B cell (primary cell): Measurements from ENCODE around the gene UTP4. TPM values are rescaled to one million over a fixed set of nuclear protein-coding genes. Genes with fewer than 3 reads are reported as not detected.

ENCODE experiments used
- ATAC-seq: fragments of 200-7000 bp; cut with Tn5 transposase; one replicate; pipeline ENCODE4 v1.10.0; 2021; ENCODE audit warnings: low read depth, mild to moderate bottlenecking, moderate number of reproducible peaks, moderate library complexity
- CTCF ChIA-PET: fragments of 350-600 bp; sonication (Branson Sonifier 250); formaldehyde crosslinking; loops from one replicate; lab custom pipeline; 2021; ENCODE audit warnings: antibody characterized with exemption, inconsistent platforms; lab: Charles Lee
- POLR2A ChIA-PET: fragments of 350-600 bp; sonication (Branson Sonifier 250); formaldehyde crosslinking; loops from one replicate; lab custom pipeline; 2021; ENCODE audit warnings: antibody characterized with exemption; lab: Charles Lee
- DNase-seq: peaks from one replicate; pipeline ENCODE4 v3.0.0; 2013
- H2AFZ ChIP-seq: 2 replicates; pipeline ENCODE4 v1.6.1; 2012; ENCODE audit warnings: mild to moderate bottlenecking, low read depth, low read length; ENCODE audit not compliant: insufficient read depth, poor library complexity, severe bottlenecking
- H3K27ac ChIP-seq, 2 donors: 1 replicate in 1 of 2; 2 replicates in 1 of 2; pipeline ENCODE4 v1.5.1; 2012 to 2013; ENCODE audit warnings: low read length in 2 of 2, mild to moderate bottlenecking in 2 of 2, moderate library complexity in 1 of 2
- H3K27me3 ChIP-seq, 4 experiments: fragments of 200-600 bp in 1 of 4; sonication (generic) in 1 of 4; replicated peaks in 1 of 4; 1 replicate in 2 of 4; 2 replicates in 2 of 4; pipeline versions ENCODE4 v1.6.1 to v1.7.0; 2013 to 2016; ENCODE audit warnings: low read length in 3 of 4, mild to moderate bottlenecking in 2 of 4, mixed read lengths in 1 of 4, moderate library complexity in 1 of 4; ENCODE audit not compliant: insufficient read depth in 4 of 4, control insufficient read depth in 3 of 4; ENCODE audit errors: control extremely low read depth in 1 of 4
- H3K36me3 ChIP-seq, 2 experiments: replicated peaks in 1 of 2; 1 replicate in 1 of 2; 2 replicates in 1 of 2; pipeline versions ENCODE4 v1.6.1 to v1.7.1; 2013; ENCODE audit warnings: low read length in 1 of 2; ENCODE audit not compliant: insufficient read depth in 2 of 2, control insufficient read depth in 1 of 2; ENCODE audit errors: control extremely low read depth in 1 of 2, extremely low read depth in 1 of 2
- H3K4me1 ChIP-seq, 2 donors: fragments of 200-600 bp in 1 of 2; sonication (generic) in 1 of 2; 1 replicate in 1 of 2; 2 replicates in 1 of 2; pipeline versions ENCODE4 v1.5.1 to v1.6.1; 2013 to 2017; ENCODE audit warnings: low read length in 2 of 2; ENCODE audit not compliant: control insufficient read depth in 2 of 2, insufficient read depth in 2 of 2
- H3K4me2 ChIP-seq: replicated peaks from 2 replicates; pipeline ENCODE3; 2012; ENCODE audit warnings: mild to moderate bottlenecking, low read depth, low read length; ENCODE audit not compliant: poor library complexity, severe bottlenecking
- H3K4me3 ChIP-seq, 5 experiments: fragments of 200-600 bp in 1 of 5; sonication (generic) in 1 of 5; 1 replicate in 3 of 5; 2 replicates in 2 of 5; pipeline versions ENCODE4 v1.5.1 to v1.7.0; 2011 to 2016; ENCODE audit warnings: low read length in 4 of 5, mild to moderate bottlenecking in 4 of 5, low read depth in 2 of 5, control low read depth in 1 of 5, moderate library complexity in 1 of 5; ENCODE audit not compliant: insufficient read depth in 1 of 5; ENCODE audit errors: control extremely low read depth in 1 of 5, extremely low read depth in 1 of 5
- H3K79me2 ChIP-seq: fragments of 200-600 bp; sonication (generic); one replicate; pipeline ENCODE4 v1.6.0; 2016; ENCODE audit warnings: low read length; ENCODE audit not compliant: control insufficient read depth, insufficient read depth
- H3K9ac ChIP-seq: fragments of 200-600 bp; sonication (generic); 2 replicates; pipeline ENCODE4 v1.6.1; 2017; ENCODE audit warnings: mild to moderate bottlenecking, low read length, moderate library complexity
- H3K9me3 ChIP-seq, 3 donors: one replicate each; pipeline versions ENCODE4 v1.6.1 to v1.7.1; 2013; ENCODE audit warnings: low read length in 2 of 3; ENCODE audit not compliant: control insufficient read depth in 2 of 3, insufficient read depth in 1 of 3; ENCODE audit errors: control extremely low read depth in 1 of 3
- H4K20me1 ChIP-seq: 2 replicates; pipeline ENCODE4 v1.6.0; 2012; ENCODE audit warnings: mild to moderate bottlenecking, low read length; ENCODE audit not compliant: insufficient read depth, control insufficient read depth, poor library complexity, severe bottlenecking
- H3K27ac Mint-ChIP-seq: one replicate; pipeline ENCODE4 v1.8.0; 2021; ENCODE audit warnings: mixed read lengths
- H3K27me3 Mint-ChIP-seq: one replicate; pipeline ENCODE4 v1.8.0; 2021; ENCODE audit warnings: mixed read lengths
- H3K4me1 Mint-ChIP-seq: one replicate; pipeline ENCODE4 v1.8.0; 2021; ENCODE audit warnings: mixed read lengths
- H3K4me3 Mint-ChIP-seq: one replicate; pipeline ENCODE4 v1.8.0; 2021; ENCODE audit warnings: mixed read lengths
- H3K9me3 Mint-ChIP-seq: one replicate; pipeline ENCODE4 v1.8.0; 2022; ENCODE audit warnings: mixed read lengths; ENCODE audit not compliant: insufficient read depth
- CTCF ChIP-seq: fragments of 200-600 bp; IDR thresholded peaks from one replicate; pipeline ENCODE4 v1.8.0; 2022; ENCODE audit warnings: antibody characterized with exemption, mild to moderate bottlenecking
- EZH2 ChIP-seq: IDR thresholded peaks from 2 replicates; pipeline ENCODE4 v1.6.1; 2012; ENCODE audit warnings: borderline replicate concordance, low read depth, mild to moderate bottlenecking, moderate library complexity, low read length; ENCODE audit not compliant: insufficient read depth, poor library complexity, severe bottlenecking
- WGBS: methylation state at CpG from one replicate; pipeline ENCODE4 v1.1.5; 2013; ENCODE audit warnings: missing lambda C conversion rate; ENCODE audit not compliant: insufficient coverage; 5-methylcytosine and 5-hydroxymethylcytosine counted together
- intact Hi-C: fragments of 100-400 bp; cut with micrococcal nuclease; formaldehyde crosslinking; loops from one replicate; pipeline ENCODE4 v1.10.0; 2022
- polyA plus RNA-seq: library from polyadenylated mRNA; depleted of rRNA; stranded (reverse); fragments of >200 nt; gene quantifications from 2 replicates; pipeline ENCODE4 v1.2.3, GENCODE V29; 2012
- total RNA-seq, 2 donors: library from RNA; stranded (reverse); fragments of 120-200 nt in 1 of 2; gene quantifications; 1 replicate in 1 of 2; 2 replicates in 1 of 2; pipeline versions ENCODE4 v1.2.3 to v1.2.4, GENCODE V29; 2013 to 2022

The UTP4 gene
- total and polyA plus RNA-seq, 2 donors (not counting 1 experiment from before 2014, with no cell fraction given) = 24.3 to 30.1 TPM

- POLR2A ChIA-PET = no interaction called here
- peaks cover 1 to 59% of the 10 kb centered on the region in 2 experiments for H3K36me3 ChIP-seq
- intact Hi-C loops = no loop called here
These were observed 12.9 kb upstream of the UTP4 start for GRCh38 chr16:69119536-69119935.

More at GRCh38 chr16:69119536-69119935, 12.9 kb upstream of the UTP4 start:
- no peaks in the 10 kb centered on the region for H3K27me3 ChIP-seq
- Mint-ChIP-seq H3K27ac (no peak overlapping the region), H3K27me3 (no peaks in the 10 kb centered on the region), H3K9me3 (no peaks in the 10 kb centered on the region), H3K4me1 (peaks cover 10% of the 10 kb centered on the region), H3K4me3 (no peak overlapping the region)
- H3K79me2 ChIP-seq = peaks cover 45% of the 10 kb centered on the region
- ATAC-seq (no peak), DNase-seq (no peak)
- CTCF ChIA-PET = interaction anchor here (1.0 kb wide), 1 partner anchor 30 kb away, joined by 3 read pairs; no protein-coding TSS in a partner anchor
- no peak overlapping the region for H3K9ac ChIP-seq
- no peak overlapping the region for H2AFZ ChIP-seq
- H3K4me1 ChIP-seq = no peaks in the 10 kb centered on the region
- H3K9me3 ChIP-seq = no peaks in the 10 kb centered on the region
- H3K4me3 ChIP-seq = no peak overlapping the region
- 100% methylated on average over 2 of the region's 2 CpGs for WGBS
- no peak overlapping the region for H3K27ac ChIP-seq
- peaks cover 81% of the 10 kb centered on the region for H4K20me1 ChIP-seq
- TF ChIP-seq EZH2 = no peak
- no peak for TF ChIP-seq CTCF
- H3K4me2 ChIP-seq = no peak overlapping the region
